Measurements from ENCODE around the gene RFTN1.

The RFTN1 gene

DNA sequence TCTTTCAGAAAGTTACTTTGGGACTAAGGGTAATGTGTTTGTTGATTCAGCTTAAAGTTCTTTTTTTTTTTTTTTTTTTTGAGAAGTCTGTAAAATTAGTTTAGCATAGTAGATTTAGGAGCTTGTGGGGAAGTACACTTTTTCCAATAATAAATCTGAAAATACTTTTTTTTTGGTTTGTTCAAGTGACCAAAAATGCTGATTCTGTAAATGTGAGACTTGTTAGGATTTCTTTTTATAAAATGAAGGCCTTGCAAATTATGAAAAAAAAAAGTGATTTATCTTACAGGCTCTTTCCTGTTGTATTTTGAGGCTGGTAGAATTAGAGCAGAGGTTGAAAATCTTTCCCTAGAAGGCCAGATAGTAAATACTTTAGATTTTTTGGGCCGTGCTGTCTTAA lies 240.9 kb downstream of the RFTN1 start:
- no peak for DNase-seq (ENCODE audit: low spot score)

DNA sequence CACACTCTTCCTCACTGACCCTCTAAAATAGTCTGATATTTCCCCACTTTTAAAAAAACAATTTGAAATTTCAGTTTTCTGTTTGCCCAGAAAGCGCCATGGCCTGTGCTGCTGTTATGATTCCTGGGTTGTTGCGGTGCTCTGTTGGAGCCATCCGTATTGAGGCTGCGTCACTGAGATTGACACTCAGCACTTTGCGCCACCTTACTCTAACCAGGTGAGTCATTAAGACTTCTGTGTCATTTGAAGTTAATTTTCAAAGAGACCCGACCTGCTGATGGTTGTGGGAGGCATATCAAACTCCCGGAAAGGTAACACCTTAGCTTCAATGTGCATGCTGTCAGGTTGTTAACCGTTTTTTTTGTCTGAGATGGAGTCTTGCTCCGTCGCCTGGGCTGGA lies 242.6 kb downstream of the RFTN1 start:
- no peak for DNase-seq (ENCODE audit: low spot score)

DNA sequence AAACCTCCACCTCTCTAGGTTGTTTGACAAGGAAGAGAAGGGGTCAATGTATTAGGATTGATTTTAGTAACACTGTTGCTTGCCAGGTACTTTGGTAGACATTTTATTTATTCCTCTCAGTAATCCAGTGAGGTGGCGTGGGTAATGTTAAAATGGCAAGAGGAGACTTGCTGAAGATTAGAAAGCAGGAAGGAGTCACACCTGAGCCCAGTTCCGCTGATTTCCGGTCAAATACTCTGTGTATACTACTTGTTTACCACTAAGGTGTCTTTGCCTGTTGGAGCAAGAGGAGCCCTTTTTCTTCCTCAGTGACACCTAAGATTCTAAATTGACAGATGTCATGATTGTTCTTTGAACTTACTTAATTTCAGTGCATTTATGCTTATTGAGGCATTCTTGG lies 246.8 kb downstream of the RFTN1 start:
- no peak for DNase-seq (ENCODE audit: low spot score)

All from iPS-NIHi11 (cell line).